ENCODE results near the gene CACNA1D.

The CACNA1D gene

GRCh38 chr3:53695324-53695690, 200.9 kb downstream of the CACNA1D start:
- no peak for DNase-seq

- no peak for DNase-seq
These were observed 202.2 kb downstream of the CACNA1D start for GRCh38 chr3:53696401-53697172.

GRCh38 chr3:53700441-53700840, 206.0 kb downstream of the CACNA1D start:
- no peak for DNase-seq

- DNase-seq = no peak
These were observed 208.5 kb downstream of the CACNA1D start for GRCh38 chr3:53702776-53703530.

- no peak for DNase-seq
These were observed 209.4 kb downstream of the CACNA1D start for GRCh38 chr3:53703630-53704362.

- DNase-seq = no peak
These were observed 209.9 kb downstream of the CACNA1D start for GRCh38 chr3:53704363-53704725.

GRCh38 chr3:53705024-53705745, 210.8 kb downstream of the CACNA1D start:
- no peak for DNase-seq

GRCh38 chr3:53705774-53706173, 211.4 kb downstream of the CACNA1D start:
- no peak for DNase-seq

GRCh38 chr3:53707222-53707621, 212.8 kb downstream of the CACNA1D start:
- DNase-seq = no peak

- no peak for DNase-seq
These were observed 213.7 kb downstream of the CACNA1D start for GRCh38 chr3:53708001-53708621.

- DNase-seq = no peak
These were observed 214.8 kb downstream of the CACNA1D start for GRCh38 chr3:53709256-53709655.

GRCh38 chr3:53709860-53710674, 215.7 kb downstream of the CACNA1D start:
- DNase-seq = peak; percentile 21

GRCh38 chr3:53711387-53711786, 217.0 kb downstream of the CACNA1D start:
- no peak for DNase-seq

- DNase-seq = no peak
These were observed 218.5 kb downstream of the CACNA1D start for GRCh38 chr3:53712817-53713388.

GRCh38 chr3:53713626-53714025, 219.2 kb downstream of the CACNA1D start:
- DNase-seq = no peak

GRCh38 chr3:53715815-53716483, 221.5 kb downstream of the CACNA1D start:
- no peak for DNase-seq

- DNase-seq = no peak
These were observed 222.6 kb downstream of the CACNA1D start for GRCh38 chr3:53716998-53717397.

- no peak for DNase-seq
These were observed 224.1 kb downstream of the CACNA1D start for GRCh38 chr3:53718462-53718861.

- no peak for DNase-seq
These were observed 225.4 kb downstream of the CACNA1D start for GRCh38 chr3:53719796-53720195.

Measured in activated T-cell treated with anti-CD3 and anti-CD28 coated beads for 4 hours (primary cell).